ENCODE results near the gene KIF1C. TPM values are rescaled to one million over a fixed set of nuclear protein-coding genes. Genes with fewer than 3 reads are reported as not detected.

Gene KIF1C
- total and polyA plus RNA-seq, 7 donors, result 204 to 1,039 (median 624) TPM

DNA sequence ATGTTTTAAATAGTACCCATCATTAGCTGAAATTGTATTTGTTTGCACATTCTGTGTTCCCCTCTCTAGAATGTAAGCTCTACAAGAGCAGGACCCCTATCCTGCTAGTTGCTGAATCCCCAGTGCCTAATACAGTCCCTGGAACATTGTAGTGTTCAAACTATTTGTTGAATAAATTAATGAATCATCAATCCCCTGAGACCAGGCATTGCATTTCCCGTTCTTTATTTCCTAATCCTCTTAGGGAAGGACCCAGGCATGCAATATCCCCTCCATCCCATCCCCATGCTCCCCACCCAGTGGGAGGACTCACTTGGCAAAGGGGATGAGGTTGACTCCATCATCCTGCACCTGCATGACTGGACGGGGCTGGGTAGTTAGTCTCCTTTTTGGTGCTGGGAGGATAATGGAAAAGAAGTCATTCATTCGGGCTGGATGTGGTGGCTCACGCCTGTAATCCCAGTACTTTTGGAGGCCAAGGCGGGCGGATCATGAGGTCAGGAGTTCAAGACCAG, 3.6 kb upstream of the KIF1C start:
- intact Hi-C loops (cut with DNase I), result no loop called here
- 84 to 88% (median 87%) methylated on average over 6 of the region's 6 CpGs for WGBS, 3 donors

GRCh38 chr17:4998027-4998731, 429 bp downstream of the KIF1C start:
- H3K9me3 ChIP-seq, result no peaks in the 10 kb centered on the region
- intact Hi-C loops (cut with DNase I), result loop anchor here in 1 of 2 donors (5.0 kb wide), 1 partner anchor 56 kb away; the partner anchor contains the start of genes RNF167 and SLC25A11
- TF ChIP-seq, protein P1, sequence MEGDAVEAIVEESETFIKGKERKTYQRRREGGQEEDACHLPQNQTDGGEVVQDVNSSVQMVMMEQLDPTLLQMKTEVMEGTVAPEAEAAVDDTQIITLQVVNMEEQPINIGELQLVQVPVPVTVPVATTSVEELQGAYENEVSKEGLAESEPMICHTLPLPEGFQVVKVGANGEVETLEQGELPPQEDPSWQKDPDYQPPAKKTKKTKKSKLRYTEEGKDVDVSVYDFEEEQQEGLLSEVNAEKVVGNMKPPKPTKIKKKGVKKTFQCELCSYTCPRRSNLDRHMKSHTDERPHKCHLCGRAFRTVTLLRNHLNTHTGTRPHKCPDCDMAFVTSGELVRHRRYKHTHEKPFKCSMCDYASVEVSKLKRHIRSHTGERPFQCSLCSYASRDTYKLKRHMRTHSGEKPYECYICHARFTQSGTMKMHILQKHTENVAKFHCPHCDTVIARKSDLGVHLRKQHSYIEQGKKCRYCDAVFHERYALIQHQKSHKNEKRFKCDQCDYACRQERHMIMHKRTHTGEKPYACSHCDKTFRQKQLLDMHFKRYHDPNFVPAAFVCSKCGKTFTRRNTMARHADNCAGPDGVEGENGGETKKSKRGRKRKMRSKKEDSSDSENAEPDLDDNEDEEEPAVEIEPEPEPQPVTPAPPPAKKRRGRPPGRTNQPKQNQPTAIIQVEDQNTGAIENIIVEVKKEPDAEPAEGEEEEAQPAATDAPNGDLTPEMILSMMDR (IDR thresholded peaks at IDR 0.05), result no peak
- peaks cover 40% of the 10 kb centered on the region for H3K4me1 ChIP-seq
- peak overlapping the region; percentile 96 for H3K4me3 ChIP-seq
- H3K27ac ChIP-seq, result peak overlapping the region; percentile 96
- DNase-seq (peak; percentile 68 to 83), ATAC-seq (peak; percentile 0 to 3 (median 1))
- H3K27me3 ChIP-seq (ENCODE audit: insufficient read depth in 3 of 3, low read length in 2 of 3), result no peaks in the 10 kb centered on the region
- peaks cover 7 to 26% of the 10 kb centered on the region in 2 donors for H3K36me3 ChIP-seq (ENCODE audit: insufficient read depth in 1 of 2, low read depth in 1 of 2)
- WGBS, 3 donors, result 0 to 1% (median 1%) methylated on average over 34 to 55 of the region's 55 CpGs

More for the DNA sequence above, 3.6 kb upstream of the KIF1C start:
- H3K4me1 ChIP-seq, result peaks cover 9% of the 10 kb centered on the region
- H3K9me3 ChIP-seq, result no peaks in the 10 kb centered on the region
- H3K27ac ChIP-seq, result no peak overlapping the region
- no peak for DNase-seq
- H3K36me3 ChIP-seq (ENCODE audit: insufficient read depth in 1 of 2, low read depth in 1 of 2), result no peaks in the 10 kb centered on the region
- TF ChIP-seq, protein P1 (IDR thresholded peaks at IDR 0.05), result no peak
- no peaks in the 10 kb centered on the region for H3K27me3 ChIP-seq (ENCODE audit: insufficient read depth in 3 of 3, low read length in 2 of 3)
- ATAC-seq, result no peak
- no peak overlapping the region for H3K4me3 ChIP-seq

GRCh38 chr17:4998732-4999429, 1.1 kb downstream of the KIF1C start:
- peaks cover 7 to 33% of the 10 kb centered on the region in 2 donors for H3K36me3 ChIP-seq (ENCODE audit: insufficient read depth in 1 of 2, low read depth in 1 of 2)
- intact Hi-C loops (cut with DNase I), result loop anchor here in 1 of 2 donors (5.0 kb wide), 1 partner anchor 57 kb away; the partner anchor contains the start of genes RNF167 and SLC25A11
- peaks cover 44% of the 10 kb centered on the region for H3K4me1 ChIP-seq
- TF ChIP-seq, protein P1 (IDR thresholded peaks at IDR 0.05), result no peak
- H3K9me3 ChIP-seq, result no peaks in the 10 kb centered on the region
- H3K4me3 ChIP-seq, result peak overlapping the region; percentile 96
- DNase-seq, result no peak
- H3K27ac ChIP-seq, result peak overlapping the region; percentile 96
- ATAC-seq, result no peak
- 2 to 8% (median 7%) methylated on average over 13 to 14 of the region's 14 CpGs for WGBS, 3 donors
- H3K27me3 ChIP-seq (ENCODE audit: insufficient read depth in 3 of 3, low read length in 2 of 3), result no peaks in the 10 kb centered on the region

DNA sequence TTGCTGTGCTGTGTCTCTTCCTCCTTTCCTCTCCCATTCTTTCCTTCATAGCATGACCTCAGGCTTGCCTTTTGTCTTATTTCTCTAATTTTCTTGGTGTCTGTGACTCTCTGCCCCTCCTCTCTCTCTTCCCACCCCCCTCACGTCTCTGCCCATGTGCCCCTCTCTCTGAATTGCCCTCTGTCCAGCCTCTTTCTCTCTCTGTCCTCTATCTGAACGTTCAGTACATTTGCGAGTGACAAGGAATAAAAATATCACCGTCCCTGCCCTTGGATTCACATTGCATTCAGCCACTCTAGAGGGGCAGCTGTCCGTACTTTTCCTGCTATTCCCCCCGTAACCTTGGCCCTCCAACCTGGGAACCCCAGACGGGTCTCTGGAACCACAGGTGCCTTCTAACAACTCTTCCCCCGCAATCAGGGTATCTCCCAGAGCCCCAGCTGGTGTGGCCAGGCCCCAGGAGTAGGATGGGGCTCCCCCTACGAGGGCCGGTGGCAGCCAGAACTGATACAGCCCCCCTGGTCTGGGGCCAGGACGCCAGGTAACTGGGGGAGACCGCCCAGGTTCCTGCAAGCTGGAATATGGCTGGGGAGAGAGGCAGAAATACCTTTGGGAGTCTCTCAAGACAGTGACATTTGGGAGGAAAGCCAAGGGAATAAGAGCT, 1.8 kb downstream of the KIF1C start:
- H3K9me3 ChIP-seq, result no peaks in the 10 kb centered on the region
- intact Hi-C loops (cut with DNase I), result loop anchor here in 1 of 2 donors (5.0 kb wide), 1 partner anchor 57 kb away; the partner anchor contains the start of genes RNF167 and SLC25A11
- no peak for DNase-seq
- TF ChIP-seq, protein P1 (IDR thresholded peaks at IDR 0.05), result no peak
- ATAC-seq, result no peak
- peak overlapping the region; percentile 96 for H3K4me3 ChIP-seq
- no peaks in the 10 kb centered on the region for H3K27me3 ChIP-seq (ENCODE audit: insufficient read depth in 3 of 3, low read length in 2 of 3)
- H3K27ac ChIP-seq, result peak overlapping the region; percentile 96
- WGBS, 3 donors, result 14 to 25% (median 25%) methylated on average over 12 of the region's 12 CpGs
- H3K4me1 ChIP-seq, result peaks cover 44% of the 10 kb centered on the region
- H3K36me3 ChIP-seq (ENCODE audit: insufficient read depth in 1 of 2, low read depth in 1 of 2), result peaks cover 7 to 40% of the 10 kb centered on the region in 2 donors

Data from psoas muscle (tissue), 8 donors.